CD4-positive, alpha-beta T cell treated with Interleukin-17A for 1 hour (primary cell): Measurements from ENCODE around the gene NFIL3.
"Not testable (repeated sequence)": the region's sequence is repeated elsewhere in the genome, so short reads cannot be mapped to it uniquely, and the experiment has no call there.

Experiments used
- DNase-seq: peaks from one replicate; pipeline ENCODE4 v3.0.0-alpha.2; 2020

Gene NFIL3

DNA sequence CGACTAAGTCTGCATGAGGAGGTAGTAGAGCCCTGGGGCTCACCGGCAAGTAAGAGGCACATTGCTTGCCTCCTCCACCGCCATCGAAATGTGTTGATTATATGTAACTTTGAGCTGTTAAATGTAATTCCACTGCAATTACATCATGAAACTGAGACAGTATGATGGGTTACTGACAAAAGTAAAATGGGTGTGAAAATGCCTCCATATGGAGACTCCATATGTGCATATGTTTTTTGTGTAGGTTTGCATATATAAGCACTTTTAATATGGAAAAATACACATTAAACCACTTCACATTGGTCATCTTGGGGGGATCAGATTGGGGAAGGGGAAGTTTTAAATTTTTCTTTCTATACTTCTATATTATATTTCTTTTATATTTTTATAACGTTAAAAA lies 29.8 kb downstream of the NFIL3 start:
- no peak for DNase-seq

DNA sequence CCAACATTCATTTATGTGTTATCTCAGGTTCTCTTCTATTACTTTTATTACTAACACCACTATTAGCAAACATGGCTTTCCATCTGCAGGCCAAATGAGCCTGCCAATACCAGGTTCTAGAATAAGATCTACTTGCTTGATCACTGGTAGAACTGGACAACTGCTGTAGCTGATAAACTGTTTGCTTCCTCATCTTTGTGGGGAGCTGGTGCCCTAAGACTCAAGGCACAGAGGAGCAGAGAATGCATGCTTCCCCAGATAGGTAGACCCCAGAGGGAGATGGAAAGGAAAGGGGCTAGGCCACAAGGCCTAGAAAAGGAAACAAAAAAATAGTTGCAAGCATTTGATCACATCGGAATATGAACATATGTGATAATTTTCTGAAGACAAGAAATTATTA lies 31.2 kb downstream of the NFIL3 start:
- no peak for DNase-seq

DNA sequence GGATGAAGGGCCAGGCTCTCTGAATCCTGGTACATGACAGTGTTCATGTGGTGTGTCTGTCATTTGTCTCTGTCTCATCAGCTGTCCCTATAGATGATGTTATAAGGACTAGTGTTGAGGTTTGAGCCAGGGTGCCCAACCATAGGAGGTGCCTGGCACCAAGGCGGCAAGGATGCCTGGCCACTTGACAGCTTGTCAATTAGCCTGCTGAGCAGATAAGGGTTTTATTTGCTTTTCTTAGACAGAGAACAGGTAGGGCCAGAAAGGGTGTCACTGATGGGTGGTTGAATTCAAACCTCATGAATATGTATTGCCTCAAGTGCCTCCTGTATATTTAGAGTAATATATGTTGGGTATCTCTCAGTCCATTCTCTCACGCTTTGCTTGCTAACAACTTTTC lies 31.8 kb downstream of the NFIL3 start:
- no peak for DNase-seq

DNA sequence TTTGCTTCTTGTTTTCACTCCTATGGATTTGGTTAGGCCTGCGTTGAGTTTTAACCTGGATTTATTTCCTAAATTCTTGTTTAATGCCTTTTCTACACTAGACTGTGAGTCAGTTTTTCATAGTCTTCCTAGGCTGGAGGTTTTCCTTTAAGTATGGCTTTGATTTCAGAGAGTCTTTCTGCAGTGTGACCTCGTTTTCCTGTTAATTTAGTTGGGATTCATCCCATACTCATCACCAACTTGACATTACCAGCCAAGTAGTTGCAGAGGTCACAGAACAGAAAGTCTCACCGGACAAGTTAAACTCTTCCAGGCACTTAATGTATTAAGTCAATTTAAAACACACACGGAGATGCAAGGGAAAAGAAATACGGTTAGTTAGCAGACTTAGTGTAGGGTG lies 32.2 kb downstream of the NFIL3 start:
- DNase-seq: no peak

DNA sequence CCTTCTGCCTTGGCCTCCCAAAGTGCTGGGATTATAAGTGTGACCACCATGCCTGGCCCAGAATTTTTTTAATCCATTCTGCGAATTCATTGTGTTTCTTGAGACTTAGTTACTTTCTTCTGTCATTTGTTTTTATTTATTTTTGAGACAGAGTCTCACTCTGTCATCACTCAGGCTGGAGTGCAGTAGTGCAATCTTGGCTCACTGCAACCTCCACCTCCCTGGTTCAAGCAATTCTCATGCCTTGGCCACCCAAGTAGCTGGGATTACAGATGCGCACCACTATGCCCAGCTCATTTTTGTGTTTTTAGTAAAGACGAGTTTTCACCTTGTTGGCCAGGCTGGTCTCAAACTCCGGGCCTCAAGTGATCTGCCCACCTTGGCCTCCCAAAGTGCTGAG lies 33.9 kb downstream of the NFIL3 start:
- DNase-seq: not testable (repeated sequence)

DNA sequence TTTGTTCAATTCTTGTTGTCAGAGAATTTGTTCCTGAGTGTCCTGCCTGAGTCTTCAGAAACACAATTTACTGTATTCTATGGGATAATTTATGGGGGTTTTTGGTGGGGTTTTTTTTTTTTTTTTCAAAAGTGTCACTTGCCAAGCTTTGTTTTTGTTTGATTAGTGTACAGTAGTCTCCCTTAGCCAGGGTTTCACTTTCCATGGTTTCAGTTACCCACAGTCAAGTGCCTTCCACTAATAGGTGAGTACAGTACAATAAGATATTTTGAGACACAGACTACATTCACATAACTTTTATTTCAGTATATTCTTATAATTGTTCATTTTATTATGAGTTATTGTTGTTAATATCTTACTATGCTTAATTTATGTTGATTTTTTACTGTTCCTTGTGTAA lies 36.9 kb downstream of the NFIL3 start:
- DNase-seq: no peak

DNA sequence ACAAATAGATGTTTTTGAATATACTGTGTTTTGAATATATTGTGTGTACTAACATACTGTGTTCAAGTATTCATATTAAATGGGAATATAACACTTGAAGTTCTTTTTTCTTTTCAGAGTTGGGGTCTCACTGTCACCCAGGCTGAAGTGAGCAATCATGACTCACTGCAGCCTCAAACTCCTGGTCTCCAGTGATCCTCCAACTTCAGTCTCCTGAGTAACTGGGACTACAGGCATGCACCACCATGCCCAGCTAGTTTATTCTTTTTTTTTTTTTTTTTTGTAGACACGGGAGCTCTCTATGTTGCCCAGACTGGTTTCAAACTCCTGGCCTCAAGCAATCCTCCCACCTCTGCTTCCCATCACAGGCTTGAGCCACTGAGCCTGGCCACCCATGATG lies 38.7 kb downstream of the NFIL3 start:
- no peak for DNase-seq

DNA sequence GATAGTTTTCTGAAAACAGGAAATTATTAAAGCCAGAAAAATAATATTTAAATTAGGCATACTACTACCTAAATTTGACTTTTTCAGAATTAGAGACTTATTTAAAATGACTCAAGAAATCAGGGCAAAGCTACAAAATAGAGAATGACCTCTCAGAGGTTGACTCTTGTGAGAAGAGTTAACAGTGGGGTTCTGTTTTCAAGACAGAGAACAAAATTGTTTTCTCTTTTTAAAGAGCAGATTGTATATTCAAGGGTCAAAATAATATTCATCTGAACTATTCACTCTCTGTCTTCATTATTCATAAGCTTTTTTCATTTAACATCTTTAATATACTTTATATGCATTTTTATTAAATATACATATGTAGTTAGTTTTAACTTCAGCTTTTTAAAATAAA lies 40.1 kb downstream of the NFIL3 start:
- DNase-seq: no peak

DNA sequence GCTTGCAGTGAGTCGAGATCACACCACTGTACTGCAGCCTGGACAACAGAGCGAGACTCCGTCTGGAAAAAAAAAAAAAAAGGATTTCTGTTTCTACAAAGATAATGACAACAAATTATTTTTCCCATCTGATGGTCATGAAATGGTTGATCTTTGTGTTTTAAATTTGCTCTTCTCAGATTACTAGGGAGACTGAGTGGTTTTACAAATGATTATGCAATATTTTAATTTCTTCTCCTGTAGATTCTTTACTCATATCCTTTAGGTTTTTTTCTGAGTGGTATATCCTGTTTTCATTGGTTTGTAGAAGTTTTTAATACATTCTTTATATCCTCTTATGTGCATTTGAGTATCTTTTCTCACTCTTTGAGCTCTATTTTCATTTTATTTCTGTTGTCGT lies 41.3 kb downstream of the NFIL3 start:
- no peak for DNase-seq

DNA sequence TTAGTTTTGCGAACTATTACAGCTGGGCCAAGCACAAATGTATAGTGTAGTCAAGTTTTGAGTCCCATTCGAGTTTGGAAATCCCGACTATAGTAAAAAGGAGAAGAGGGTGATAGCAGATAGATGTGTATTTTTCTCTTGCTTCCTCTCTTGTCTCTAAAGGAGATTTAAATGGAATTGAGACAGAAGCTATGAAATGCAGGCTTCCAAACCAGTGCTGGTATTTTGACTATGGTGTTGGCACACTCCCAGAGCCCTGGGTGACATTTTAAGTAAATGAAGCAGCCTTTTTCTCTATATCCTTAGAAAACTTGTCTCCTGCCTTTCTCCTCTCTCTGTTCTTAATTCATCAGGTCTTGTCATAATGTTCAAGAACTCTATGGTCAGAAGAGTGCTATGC lies 44.2 kb downstream of the NFIL3 start:
- DNase-seq: no peak

DNA sequence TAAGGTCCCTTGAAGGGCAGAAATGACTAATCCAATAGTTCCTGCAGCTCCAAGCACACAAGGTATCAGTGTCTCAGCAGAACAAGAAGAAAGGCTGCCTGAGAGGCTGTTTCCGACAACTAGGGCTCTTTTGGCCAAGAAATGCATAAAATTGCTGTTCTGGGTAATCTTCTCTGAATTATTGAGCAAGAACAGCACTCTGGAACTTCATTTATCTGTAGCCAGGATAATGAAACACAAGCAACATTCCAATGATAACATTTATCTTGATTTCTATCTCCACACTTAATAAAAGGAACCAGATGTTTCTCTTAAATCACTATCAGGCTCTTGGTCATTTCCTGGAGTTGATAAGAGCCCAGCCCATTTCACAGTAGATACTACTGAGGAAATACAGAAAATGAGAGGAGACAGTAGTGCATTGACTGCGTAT lies 44.9 kb downstream of the NFIL3 start:
- DNase-seq: no peak

DNA sequence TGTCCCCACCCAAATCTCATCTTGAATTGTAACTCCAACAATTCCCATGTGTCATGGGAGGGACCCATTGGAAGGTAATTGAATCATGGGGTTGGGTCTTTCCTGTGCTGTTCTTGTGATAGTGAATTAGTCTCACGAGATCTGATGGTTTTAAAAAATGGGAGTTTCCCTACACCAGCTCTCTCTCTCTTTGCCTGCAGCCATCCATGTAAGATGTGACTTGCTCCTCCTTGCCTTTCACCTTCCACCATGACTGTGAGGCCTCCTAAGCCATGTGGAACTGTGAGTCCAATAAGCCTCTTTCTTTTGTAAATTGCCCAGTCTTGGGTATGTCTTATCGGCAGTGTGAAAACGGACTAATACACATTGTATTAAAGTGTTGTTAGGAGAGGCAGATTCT lies 45.6 kb downstream of the NFIL3 start:
- DNase-seq: not testable (repeated sequence)

DNA sequence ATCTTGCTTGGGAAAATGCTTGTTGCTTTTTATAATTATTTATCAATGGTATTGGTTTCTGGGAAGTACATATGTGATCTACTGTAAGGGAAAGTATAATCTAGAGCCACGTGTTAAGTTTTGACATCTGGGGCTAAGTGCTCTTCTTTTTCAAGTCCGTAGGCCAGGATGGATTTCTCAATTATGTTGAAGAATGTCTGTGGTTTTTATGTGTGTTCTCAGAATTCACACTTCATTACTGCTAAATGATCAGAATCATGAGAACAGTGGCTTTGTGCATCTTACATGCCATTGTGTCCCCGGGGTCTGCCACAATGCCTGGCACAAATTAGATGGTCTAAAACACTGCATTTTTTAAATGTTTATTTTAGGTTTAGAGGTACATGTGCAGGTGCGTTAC lies 47.4 kb downstream of the NFIL3 start:
- DNase-seq: no peak

DNA sequence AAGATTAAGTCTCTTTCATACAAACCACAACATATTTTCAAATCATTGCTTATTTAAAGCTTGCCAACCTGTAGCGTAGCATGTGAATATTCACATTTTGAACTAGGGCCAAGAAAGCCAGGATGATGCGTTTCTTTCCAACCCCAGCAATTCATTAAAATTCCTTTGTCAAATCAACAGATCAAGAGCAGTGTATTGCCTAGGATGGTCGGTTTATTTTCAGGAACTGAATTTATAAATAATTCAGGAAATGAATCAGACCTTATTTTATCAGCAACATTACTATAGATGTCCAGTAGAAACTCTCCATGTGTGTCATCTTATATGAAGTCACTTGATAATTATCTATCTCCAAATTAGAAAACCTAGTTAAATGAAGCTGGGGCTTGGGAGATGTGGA lies 48.7 kb downstream of the NFIL3 start:
- no peak for DNase-seq

DNA sequence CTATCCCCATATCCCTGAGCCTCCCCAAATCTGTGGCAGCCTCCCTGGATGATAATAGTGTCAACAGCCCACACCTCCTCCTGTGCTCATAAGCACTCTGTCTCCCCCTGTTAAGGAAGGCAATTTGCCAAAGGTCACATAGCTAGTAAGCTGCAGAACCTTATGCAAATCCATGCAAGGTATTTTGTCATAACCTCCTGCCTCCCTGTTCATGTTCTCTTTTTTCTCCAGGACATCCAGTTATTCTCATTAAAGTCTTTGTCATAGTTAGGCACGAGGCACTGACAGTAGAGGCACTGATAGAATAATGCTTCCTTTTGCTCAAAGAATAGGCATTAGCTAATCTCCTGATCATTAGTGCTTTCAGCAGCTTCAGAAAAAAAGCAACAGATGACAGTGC lies 51.7 kb downstream of the NFIL3 start:
- DNase-seq: no peak

DNA sequence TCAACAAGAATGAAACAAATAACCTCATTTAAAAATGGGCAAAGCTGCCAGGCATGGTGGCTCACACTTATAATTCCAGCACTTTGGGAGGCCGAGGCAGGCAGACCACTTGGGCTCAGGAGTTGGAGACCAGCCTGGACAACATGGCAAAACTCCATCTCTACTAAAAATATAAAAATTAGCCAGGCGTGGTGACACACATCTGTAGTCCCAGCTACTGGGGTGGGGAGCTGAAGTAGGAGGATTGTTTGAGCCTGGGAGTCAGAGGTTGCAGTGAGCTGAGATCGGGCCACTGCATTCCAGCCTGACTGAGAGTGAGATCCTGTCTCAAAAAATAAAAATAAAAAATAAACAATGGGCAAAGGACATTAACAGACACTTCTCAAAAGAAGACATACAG lies 53.6 kb downstream of the NFIL3 start:
- DNase-seq: not testable (repeated sequence)

DNA sequence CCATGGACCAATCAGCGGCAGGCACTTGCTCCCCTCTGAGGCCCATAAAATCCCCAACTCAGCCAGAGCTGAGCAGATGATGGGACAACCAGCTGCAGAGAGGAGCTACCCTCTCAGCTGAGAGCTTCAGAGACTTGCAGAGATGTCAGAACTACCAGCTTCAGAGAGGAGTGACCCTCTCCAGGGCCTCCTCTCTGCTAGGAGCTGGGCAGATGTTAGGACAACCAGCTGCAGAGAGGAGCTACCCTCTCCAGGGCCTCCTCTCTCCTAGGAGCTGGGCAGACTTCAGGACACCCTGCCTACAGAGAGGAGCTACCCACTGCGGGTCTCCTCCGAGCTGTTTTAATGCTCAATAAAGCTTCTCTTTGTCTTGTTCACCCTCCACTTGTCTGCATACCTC lies 58.9 kb downstream of the NFIL3 start:
- DNase-seq: no peak

DNA sequence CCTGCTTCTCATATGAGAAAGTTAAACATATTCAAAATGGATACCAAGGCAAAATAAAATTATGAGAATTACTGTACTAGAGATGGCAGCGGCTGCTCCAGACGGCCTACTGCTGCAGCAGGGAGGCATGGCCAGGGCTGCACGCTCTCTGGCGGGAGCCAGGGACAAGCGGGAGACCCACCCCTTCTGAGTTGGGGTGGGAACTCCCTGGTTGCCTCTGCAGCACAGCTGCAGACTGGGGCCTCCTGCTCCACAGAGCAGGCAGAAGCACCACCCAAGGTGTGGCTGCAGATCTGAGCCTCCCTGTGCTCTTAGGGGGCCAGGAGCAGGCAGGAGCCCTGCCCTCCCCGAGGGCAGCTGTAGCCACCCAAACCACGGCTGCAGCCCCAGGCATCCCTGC lies 59.6 kb downstream of the NFIL3 start:
- no peak for DNase-seq

DNA sequence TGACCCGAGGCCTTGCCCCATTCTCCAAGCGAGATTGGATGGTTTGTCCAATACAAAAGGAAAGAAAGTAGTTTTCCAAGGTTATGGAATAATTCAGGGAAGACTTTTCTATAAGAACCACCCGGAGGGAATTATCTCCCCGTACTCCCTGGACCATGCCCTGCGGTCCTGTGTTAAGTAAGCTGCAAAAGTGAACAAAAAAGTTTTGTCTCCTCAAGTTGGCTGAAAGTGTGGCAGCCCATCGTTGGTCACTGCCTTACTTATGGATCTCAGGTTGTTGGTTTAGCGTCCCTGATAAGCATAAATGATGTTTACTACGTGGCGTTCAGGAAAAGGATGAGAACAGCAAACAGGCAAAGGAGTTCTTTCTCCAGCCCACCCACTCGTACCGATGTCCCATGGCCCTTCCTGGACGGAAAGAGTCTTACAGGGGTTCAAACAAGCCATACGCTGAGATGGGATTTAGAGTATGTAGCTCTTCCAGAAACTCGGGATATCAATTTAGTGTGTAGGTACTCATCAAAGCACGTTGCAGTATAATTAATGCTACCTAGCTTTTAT lies 61.5 kb downstream of the NFIL3 start:
- no peak for DNase-seq

DNA sequence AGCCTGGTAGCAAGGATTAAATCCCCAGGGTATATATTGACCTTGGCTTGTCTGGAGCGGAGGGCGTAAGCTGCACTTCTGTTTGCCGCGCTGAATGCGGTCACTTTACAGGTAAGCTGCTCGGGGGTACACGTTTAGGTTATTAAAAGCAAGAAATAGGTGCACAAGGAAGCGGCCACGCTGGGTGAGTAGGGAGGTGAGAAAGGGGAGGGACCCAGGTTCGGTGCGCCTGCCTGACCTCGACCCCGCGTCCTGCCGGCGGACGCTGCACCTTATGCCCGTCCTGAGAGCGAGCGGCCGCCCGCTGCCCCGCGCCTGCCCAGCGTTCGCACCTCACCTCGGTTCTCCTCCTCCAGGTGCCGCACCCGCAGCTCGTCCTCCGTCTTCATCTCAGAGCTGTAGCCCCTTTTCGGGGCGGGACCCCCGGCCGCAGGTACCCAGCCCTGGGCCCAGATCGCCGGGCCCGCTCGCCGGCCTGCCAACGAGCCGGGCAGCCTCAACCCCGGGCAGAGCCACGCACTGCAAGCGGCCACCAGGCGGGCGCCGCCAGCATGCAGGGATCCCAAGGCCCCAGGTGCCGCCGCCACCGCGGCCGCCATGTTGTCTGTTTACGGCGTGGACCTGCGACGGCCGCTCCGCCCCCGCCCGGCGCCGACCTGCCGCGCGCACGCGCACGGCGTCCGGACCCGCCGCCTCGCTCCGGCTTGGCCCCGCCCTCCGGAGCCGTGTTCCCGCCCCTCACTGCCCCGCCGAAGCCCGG lies 62.2 kb downstream of the NFIL3 start, which contains the start of gene AUH:
AUH (minus strand) TSS at position 628 of the 760 bp plus-strand sequence; CDS start at position 599, 29 bp downstream.
- peak; percentile 87 for DNase-seq

DNA sequence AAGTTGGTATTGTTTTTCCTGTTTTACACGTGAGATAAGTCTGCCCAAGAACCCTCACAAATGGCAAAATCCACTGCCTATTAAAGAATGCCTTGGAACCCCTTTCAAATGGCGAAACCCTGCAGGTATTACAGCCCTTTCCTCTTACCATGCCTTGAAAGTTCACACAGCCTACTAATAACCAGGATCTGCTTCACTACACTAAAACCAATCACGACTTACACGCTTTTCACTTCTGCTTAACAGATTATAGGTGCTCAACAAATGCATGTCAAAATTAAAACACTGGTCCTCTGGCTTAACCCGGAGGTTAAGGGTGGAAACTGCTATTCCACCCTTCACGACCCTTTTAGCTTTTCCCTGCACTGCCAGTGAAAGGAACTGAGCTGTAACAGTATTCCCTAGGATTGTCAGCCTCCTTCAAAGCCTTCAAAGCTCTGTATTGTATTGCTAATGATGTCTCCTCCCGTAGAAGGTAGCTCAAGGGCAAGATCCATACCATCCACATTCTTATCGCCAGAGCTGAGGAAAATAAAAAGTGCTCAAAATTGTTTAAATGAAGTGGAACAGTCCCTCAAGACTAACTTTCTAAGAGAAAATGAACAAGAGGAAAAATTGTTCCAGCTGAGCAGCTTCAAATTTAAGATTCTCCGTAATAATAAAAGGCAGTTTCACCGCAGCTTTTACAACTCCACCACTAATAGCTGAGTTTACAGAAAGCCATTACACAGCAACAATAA lies 62.9 kb downstream of the NFIL3 start:
- DNase-seq: no peak

DNA sequence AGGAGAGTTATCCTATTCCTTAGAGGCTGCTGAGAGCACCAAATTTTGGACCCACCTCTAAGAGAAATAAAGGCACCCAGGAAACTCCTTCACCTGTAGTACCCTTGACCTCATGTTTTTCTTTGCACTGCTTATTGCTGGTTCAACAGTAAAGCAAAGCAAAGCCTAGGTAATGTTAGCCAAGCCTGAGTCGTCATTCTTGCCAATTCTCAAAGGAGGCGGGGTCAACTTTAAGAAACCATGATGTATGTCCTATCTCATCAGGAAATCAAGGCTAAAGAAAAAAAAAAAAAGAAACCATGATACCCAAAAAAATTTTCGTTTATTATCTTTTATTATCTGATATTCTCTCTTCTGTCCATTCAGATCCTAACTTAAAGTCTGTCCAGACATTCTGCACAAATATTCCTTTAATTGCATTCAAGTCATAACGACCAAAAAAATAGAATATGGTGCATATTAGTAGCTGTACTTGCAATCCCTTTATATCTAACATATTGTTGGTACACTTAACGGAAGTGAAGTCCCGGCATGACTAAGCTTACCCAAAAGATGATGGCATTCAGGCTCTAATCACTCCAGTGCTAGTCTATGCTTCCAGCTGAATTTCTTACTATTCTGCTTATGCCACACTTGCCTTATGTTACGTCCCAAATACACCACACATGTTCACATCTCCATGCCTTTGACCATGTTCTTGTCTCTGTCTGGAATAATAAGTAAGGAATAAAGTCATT lies 63.7 kb downstream of the NFIL3 start:
- DNase-seq: no peak

DNA sequence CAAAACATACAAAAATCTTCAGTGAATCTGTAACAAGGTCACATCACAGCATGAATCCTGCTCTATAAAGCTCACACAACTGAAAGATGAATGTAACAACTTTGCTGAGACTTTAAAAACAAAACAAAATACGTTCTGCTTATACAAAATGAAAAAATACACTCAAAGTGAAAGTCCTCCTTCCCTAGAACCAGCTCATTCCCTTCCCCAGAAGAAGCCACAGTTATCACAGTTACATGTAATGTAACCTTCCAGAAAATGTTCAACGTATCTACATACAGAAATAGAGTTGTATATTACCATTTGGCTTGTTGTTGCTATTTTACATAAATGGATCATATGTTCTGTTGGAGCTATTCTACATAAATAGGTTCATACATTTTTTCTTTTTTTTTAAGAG lies 64.5 kb downstream of the NFIL3 start:
- no peak for DNase-seq
